Stimulated activated CD4-positive, alpha-beta T cell treated with anti-CD3 and anti-CD28 coated beads, Interleukin-2, amount 100 ng/mL, for 4 hours (primary cell): ENCODE data around the gene RNF112.
"Not testable (repeated sequence)": the region's sequence is repeated elsewhere in the genome, so short reads cannot be mapped to it uniquely, and the experiment has no call there.

Experiments
- DNase-seq: peaks from one replicate; pipeline ENCODE4 v3.0.0-alpha.2; 2020; ENCODE audit warnings: low read depth

The RNF112 gene

GRCh38 chr17:19448341-19449268 lies 37.6 kb downstream of the RNF112 start:
- no peak for DNase-seq

- DNase-seq = no peak
These were observed 38.6 kb downstream of the RNF112 start for GRCh38 chr17:19449656-19450055.

DNA sequence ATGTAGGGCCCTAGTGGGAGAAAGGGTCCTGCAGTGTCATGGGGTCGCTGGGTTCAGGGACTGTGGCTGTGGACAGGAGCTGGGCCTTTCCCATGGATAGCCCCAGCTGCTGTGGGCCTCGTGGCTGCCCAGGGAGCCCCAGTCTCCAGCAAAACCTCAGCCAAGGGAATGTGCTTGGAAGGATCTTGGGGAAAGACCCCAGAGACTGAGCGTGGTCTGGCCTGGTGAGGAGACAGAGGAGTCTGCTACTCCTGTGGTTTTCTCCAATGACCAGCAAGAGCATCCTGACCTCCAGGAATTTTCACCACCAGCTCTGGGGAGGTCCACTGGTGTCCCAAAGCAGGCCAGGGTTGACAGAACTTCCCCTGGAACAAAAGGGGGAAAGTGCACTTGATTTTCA lies 42.3 kb downstream of the RNF112 start:
- no peak for DNase-seq

DNA sequence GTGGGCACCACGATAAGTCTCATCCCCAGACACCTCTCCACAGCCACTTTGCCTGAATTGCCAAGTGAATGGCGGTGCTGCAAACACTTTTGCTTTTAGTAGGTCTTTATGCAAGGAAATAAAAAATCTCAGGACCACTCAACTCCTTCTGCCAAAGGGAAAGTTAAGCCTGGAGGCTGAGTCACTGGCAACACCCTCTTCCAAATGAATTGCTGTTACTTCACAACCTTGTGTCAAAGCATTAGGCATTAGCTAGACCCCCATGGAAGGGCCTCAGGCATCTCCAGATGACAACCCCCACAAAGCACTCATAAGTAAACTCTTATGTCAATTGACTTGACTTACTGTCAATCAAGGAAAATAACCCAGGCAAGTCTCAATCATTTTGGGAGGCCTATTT lies 43.0 kb downstream of the RNF112 start:
- no peak for DNase-seq

DNA sequence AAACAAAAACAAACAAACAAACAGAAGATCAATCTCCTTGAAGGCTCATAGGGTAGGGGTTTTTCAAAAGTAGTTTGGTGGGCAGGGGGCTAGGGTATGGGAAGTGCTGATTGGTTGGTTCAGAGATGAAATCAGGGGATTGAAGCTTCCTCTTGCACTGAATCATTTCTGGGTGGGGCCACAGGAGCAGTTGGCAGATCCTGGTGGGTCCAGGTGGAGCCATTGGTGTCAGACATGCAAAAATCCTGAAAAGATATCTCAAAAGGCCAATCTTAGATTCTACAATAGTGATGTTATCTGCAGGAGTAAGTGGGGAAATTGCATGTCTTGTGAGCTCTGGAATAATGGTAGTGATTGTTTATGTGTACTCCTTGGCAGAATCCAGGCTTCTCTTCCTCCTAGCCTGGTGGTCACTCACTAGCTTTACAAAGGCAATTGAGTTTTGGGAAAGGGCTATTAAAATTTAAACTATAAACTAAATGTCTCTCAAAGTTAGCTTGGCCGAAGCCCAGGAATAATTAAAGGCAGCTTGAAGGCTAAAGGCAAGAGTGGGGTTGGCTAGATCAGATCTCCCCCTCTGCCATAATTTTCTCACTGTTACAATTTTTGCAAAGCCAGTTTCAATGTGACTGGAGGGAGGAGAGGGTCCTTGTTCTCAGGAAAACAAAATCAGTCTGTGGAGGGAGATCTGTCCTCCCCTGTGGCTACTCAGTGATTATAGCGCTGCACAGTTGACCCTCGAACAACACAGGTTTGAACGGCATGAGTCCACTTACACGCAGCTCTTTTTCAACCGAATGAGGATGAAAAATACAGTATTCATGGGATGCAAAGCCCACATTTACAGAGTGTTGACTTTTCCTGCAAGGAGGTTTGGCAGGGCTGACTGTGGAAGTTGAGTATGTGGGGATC lies 45.2 kb downstream of the RNF112 start:
- DNase-seq = no peak

GRCh38 chr17:19457046-19457445 lies 46.0 kb downstream of the RNF112 start:
- DNase-seq = no peak

GRCh38 chr17:19457830-19458271 lies 46.8 kb downstream of the RNF112 start:
- no peak for DNase-seq

GRCh38 chr17:19458481-19458880 lies 47.4 kb downstream of the RNF112 start:
- DNase-seq = not testable (repeated sequence)

DNA sequence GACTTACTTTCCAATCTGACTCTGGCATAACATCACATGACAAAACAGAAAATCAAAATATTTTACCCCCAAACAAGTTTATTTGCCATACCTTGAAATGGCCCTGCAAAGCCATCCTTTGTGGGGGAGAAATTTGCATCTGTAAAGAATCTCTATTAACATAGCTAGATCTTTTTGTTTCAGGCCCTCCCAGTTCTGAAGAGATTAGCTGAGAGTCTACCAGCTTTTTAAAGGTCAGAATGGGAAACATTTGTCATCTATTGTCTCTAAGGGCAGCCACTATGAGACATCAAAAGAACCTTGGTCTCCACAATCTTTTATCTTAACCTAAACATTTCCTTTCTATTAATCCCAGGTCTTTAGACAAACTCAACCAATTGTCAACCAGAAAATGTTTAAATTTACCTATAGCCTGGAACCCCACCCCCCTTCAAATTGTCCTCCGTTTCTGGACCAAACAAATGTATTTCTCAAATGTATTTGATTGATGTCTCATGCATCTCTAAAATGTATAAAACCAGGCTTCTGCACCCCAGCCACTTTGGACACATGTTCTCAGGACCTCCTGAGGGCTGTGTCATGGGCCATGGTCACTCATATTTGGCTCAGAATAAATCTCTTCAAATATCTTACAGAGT lies 48.1 kb downstream of the RNF112 start:
- not testable (repeated sequence) for DNase-seq

DNA sequence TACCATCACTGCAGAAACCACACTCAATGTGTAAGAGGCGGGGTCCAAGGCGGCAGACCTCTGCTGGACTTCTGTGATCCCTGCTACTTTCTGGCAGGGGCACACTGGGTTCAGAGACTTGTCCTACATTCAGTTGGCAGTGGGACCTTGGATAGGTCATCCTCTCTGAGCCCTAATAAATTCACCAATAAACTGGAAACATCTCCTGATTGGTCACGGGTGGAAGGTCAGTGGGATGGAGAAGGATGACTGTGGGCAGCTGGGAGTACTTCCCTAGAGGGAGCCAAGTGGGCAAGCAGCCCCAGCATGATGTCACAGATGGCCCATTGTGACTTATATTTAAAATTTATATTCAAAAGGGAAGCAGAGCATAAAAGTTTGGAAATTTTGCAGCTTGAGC lies 49.7 kb downstream of the RNF112 start:
- DNase-seq = no peak

DNA sequence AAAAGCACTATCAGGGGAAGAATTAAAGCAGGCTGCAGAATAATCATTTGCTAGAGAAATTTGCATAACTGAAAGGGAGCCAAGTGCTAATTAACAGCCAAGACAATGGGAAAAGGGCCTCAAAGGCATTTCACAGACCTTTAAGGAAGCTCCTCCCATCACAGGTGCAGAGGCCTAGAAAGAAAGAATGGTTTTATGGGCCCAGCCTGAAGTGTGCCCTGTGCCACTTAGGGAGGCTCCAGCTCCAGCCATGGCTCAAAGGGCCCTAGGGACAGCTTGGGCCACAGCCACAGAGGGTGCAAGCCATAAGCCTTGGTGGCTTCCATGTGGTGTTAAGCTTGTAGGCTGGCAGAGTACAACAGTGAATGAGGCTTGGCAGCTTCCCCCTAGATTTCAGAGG lies 50.1 kb downstream of the RNF112 start:
- DNase-seq = no peak

DNA sequence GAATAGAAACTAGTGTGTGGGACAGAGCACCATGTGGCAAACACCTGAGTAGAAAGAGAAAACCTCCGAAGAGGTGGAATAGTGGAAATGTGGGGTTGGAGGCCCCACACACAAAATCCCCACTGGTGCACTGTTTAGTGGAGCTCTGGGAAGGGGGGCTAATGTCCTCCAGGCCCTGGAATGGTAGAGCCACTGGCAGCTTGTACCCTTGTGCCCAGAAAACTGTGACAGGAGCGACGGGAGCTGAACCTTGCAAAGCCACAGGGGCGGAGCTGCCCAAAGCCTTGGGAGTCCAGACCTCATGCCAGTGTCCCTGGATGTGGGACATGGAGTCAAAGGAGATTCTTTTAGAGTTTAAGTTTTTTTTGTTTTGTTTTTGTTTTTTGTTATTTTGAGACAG lies 50.6 kb downstream of the RNF112 start:
- DNase-seq = no peak

DNA sequence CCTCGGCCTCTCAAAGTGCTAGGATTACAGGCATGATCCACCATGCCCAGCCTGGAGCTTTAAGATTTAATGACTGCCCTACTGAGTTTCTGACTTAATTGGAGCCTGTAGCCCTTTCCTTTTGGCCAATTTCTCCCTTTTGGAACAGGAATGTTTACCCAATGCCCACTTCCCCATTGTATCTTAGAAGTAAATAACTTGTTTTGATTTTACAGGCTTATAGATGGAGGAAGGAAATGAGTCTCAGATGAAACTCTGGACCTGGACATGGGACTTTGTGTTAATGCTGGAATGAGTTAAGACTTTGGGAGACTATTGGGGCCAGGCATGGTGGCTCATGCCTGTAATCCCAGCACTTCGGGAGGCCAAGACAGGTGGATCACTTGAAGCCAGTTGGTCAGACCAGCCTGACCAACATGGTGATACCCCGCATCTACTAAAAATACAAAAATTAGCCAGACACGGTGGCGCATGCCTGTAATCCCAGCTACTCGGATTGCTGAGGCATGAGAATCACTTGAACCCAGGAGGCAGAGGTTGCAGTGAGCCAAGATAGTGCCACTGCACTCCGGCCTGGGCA lies 51.5 kb downstream of the RNF112 start:
- DNase-seq = not testable (repeated sequence)

GRCh38 chr17:19464031-19465026 lies 53.3 kb downstream of the RNF112 start:
- no peak for DNase-seq
